ENCODE results near the gene PRKD2.

Gene PRKD2

GRCh38 chr19:46674416-46675178 lies 42.3 kb downstream of the PRKD2 start:
- TF ChIP-seq CTCF (IDR thresholded peaks at IDR 0.05; ENCODE audit: borderline replicate concordance, control extremely low read depth, extremely low read depth, insufficient read depth, missing control alignments): no peak
- no peak for DNase-seq (ENCODE audit: low spot score)
- in situ Hi-C loops (cut with MboI; ENCODE audit: low sequenced_read_pairs, unreplicated experiment): no loop called here

GRCh38 chr19:46670813-46671212 lies 46.1 kb downstream of the PRKD2 start:
- no peak for TF ChIP-seq CTCF (IDR thresholded peaks at IDR 0.05; ENCODE audit: borderline replicate concordance, control extremely low read depth, extremely low read depth, insufficient read depth, missing control alignments)
- no peak for DNase-seq (ENCODE audit: low spot score)
- in situ Hi-C loops (cut with MboI; ENCODE audit: low sequenced_read_pairs, unreplicated experiment): no loop called here

- no peak for DNase-seq (ENCODE audit: low spot score)
- no peak for TF ChIP-seq CTCF (IDR thresholded peaks at IDR 0.05; ENCODE audit: borderline replicate concordance, control extremely low read depth, extremely low read depth, insufficient read depth, missing control alignments)
- in situ Hi-C loops (cut with MboI; ENCODE audit: low sequenced_read_pairs, unreplicated experiment): loop anchor here (10.0 kb wide), 1 partner anchor 134 kb away; no protein-coding TSS in a partner anchor
These were observed 48.3 kb downstream of the PRKD2 start for GRCh38 chr19:46668662-46669061.

- DNase-seq (ENCODE audit: low spot score): no peak
- in situ Hi-C loops (cut with MboI; ENCODE audit: low sequenced_read_pairs, unreplicated experiment): loop anchor here (10.0 kb wide), 1 partner anchor 130 kb away; no protein-coding TSS in a partner anchor
- TF ChIP-seq CTCF (IDR thresholded peaks at IDR 0.05; ENCODE audit: borderline replicate concordance, control extremely low read depth, extremely low read depth, insufficient read depth, missing control alignments): no peak
These were observed 51.8 kb downstream of the PRKD2 start for GRCh38 chr19:46665072-46665471.

- in situ Hi-C loops (cut with MboI; ENCODE audit: low sequenced_read_pairs, unreplicated experiment): loop anchor here (5.0 to 10.0 kb wide), 2 partner anchors 50 to 127 kb away; no protein-coding TSS in a partner anchor
- TF ChIP-seq CTCF (IDR thresholded peaks at IDR 0.05; ENCODE audit: borderline replicate concordance, control extremely low read depth, extremely low read depth, insufficient read depth, missing control alignments): peak; percentile 83
- DNase-seq (ENCODE audit: low spot score): peak; percentile 81
These were observed 55.0 kb downstream of the PRKD2 start for GRCh38 chr19:46661735-46662592.

GRCh38 chr19:46661020-46661731 lies 55.7 kb downstream of the PRKD2 start, which contains the start of gene DACT3:
DACT3 (minus strand) TSS chr19:46661182; CDS start chr19:46661064, 118 bp downstream.
- peak; percentile 100 for DNase-seq (ENCODE audit: low spot score)
- no peak for TF ChIP-seq CTCF (IDR thresholded peaks at IDR 0.05; ENCODE audit: borderline replicate concordance, control extremely low read depth, extremely low read depth, insufficient read depth, missing control alignments)
- in situ Hi-C loops (cut with MboI; ENCODE audit: low sequenced_read_pairs, unreplicated experiment): loop anchor here (5.0 to 10.0 kb wide), 2 partner anchors 49 to 126 kb away; no protein-coding TSS in a partner anchor
